Epithelial cell of prostate (primary cell): ENCODE measurements around the gene YIF1B.

Experiments
- DNase-seq: peaks from one replicate; pipeline ENCODE4 v3.0.0-alpha.2; 2011; ENCODE audit warnings: low read depth, low spot score
- H3K27ac ChIP-seq: fragments of 450-650 bp; 2 replicates; pipeline ENCODE4 v1.5.1; 2017; ENCODE audit warnings: mild to moderate bottlenecking

The YIF1B gene

GRCh38 chr19:38253788-38254187 lies 62.0 kb downstream of the YIF1B start:
- no peak for DNase-seq
- H3K27ac ChIP-seq = no peak overlapping the region
